Prostate gland (tissue), 2 donors: ENCODE data around the gene RXYLT1. TPM values are rescaled to one million over a fixed set of nuclear protein-coding genes. Genes with fewer than 3 reads are reported as not detected.

Experiments used
- DNase-seq: peaks from one replicate; pipeline ENCODE4 v3.0.0-alpha.2; 2019; ENCODE audit warnings: low spot score
- H3K27ac ChIP-seq, 2 donors: fragments of 200-600 bp; sonication (generic); 2 replicates each; pipeline ENCODE4 v1.5.1; 2017 to 2019
- H3K27me3 ChIP-seq: fragments of 200-600 bp; sonication (generic); replicated peaks from 2 replicates; pipeline ENCODE4 v1.5.1; 2019; ENCODE audit not compliant: insufficient read depth
- H3K36me3 ChIP-seq, 2 donors: fragments of 200-600 bp; sonication (generic); 1 replicate in 1 of 2; 2 replicates in 1 of 2; pipeline versions ENCODE4 v1.5.1 to v1.8.1; 2017 to 2019
- H3K4me1 ChIP-seq: fragments of 200-600 bp; sonication (generic); replicated peaks from 2 replicates; pipeline ENCODE4 v1.5.1; 2019
- H3K4me3 ChIP-seq, 2 donors: fragments of 200-600 bp; sonication (generic); 2 replicates each; pipeline ENCODE4 v1.5.1; 2017 to 2019
- H3K9me3 ChIP-seq: fragments of 200-600 bp; sonication (generic); 2 replicates; pipeline ENCODE4 v1.5.1; 2017
- CTCF ChIP-seq, 4 experiments: fragments of 200-600 bp in 2 of 4; fragments of 450-650 bp in 2 of 4; sonication (generic) in 2 of 4; IDR thresholded peaks; 1 replicate in 3 of 4; 2 replicates in 1 of 4; pipeline ENCODE4 v1.5.1; 2016 to 2019; ENCODE audit warnings: antibody characterized with exemption in 4 of 4, mild to moderate bottlenecking in 2 of 4, moderate library complexity in 2 of 4
- POLR2A ChIP-seq: fragments of 450-650 bp; IDR thresholded peaks from one replicate; pipeline ENCODE4 v1.6.1; 2016; ENCODE audit warnings: antibody characterized with exemption, mild to moderate bottlenecking
- POLR2AphosphoS5 ChIP-seq: sonication (generic); formaldehyde crosslinking; IDR thresholded peaks from one replicate; pipeline ENCODE4 v1.6.1; 2017; ENCODE audit warnings: antibody characterized with exemption
- WGBS: methylation state at CpG from one replicate; pipeline ENCODE4 v1.1.5; 2018; 5-methylcytosine and 5-hydroxymethylcytosine counted together
- intact Hi-C: fragments of 100-400 bp; cut with DNase I; formaldehyde crosslinking; loops from one replicate; pipeline ENCODE4 v1.14.2; 2022
- total RNA-seq, 2 donors: library from RNA; depleted of rRNA; stranded (reverse); fragments of >200 nt; gene quantifications; one replicate each; pipeline ENCODE4 v1.1.0, GENCODE V29; 2016

RXYLT1 gene
- total RNA-seq, 2 donors from 2014 or later: 23.7 to 32.9 TPM

- Histone ChIP-seq H3K4me1 (no peaks in the 10 kb centered on the region), H3K4me3 (no peak overlapping the region), H3K36me3 (no peaks in the 10 kb centered on the region), H3K27me3 (no peaks in the 10 kb centered on the region), H3K27ac (no peak overlapping the region), H3K9me3 (no peaks in the 10 kb centered on the region)
- 80% methylated on average over 5 of the region's 5 CpGs for WGBS
- DNase-seq: no peak
- TF ChIP-seq POLR2AphosphoS5 (no peak), CTCF (IDR thresholded peaks at IDR 0.05) (no peak), POLR2A (no peak)
- intact Hi-C loops: no loop called here
Measured at GRCh38 chr12:63747553-63747952, 32.2 kb upstream of the RXYLT1 start.

GRCh38 chr12:63752283-63752682, 27.4 kb upstream of the RXYLT1 start:
- Histone ChIP-seq H3K4me1 (no peaks in the 10 kb centered on the region), H3K36me3 (no peaks in the 10 kb centered on the region), H3K9me3 (no peaks in the 10 kb centered on the region), H3K27ac (no peak overlapping the region), H3K27me3 (no peaks in the 10 kb centered on the region), H3K4me3 (no peak overlapping the region)
- 64% methylated on average over 2 of the region's 2 CpGs for WGBS
- DNase-seq: no peak
- TF ChIP-seq POLR2AphosphoS5 (no peak), POLR2A (no peak), CTCF (IDR thresholded peaks at IDR 0.05) (no peak)
- intact Hi-C loops: no loop called here

- DNase-seq: no peak
Measured at GRCh38 chr12:63752841-63753240, 26.9 kb upstream of the RXYLT1 start.

GRCh38 chr12:63753743-63754142, 26.0 kb upstream of the RXYLT1 start:
- no peaks in the 10 kb centered on the region for H3K9me3 ChIP-seq
- H3K36me3 ChIP-seq: no peaks in the 10 kb centered on the region
- H3K4me1 ChIP-seq: no peaks in the 10 kb centered on the region
- no peak for DNase-seq
- TF ChIP-seq POLR2AphosphoS5 (no peak), CTCF (IDR thresholded peaks at IDR 0.05) (no peak), POLR2A (no peak)
- H3K27ac ChIP-seq: no peak overlapping the region
- no peaks in the 10 kb centered on the region for H3K27me3 ChIP-seq
- intact Hi-C loops: no loop called here
- H3K4me3 ChIP-seq: no peak overlapping the region

More at GRCh38 chr12:63752841-63753240, 26.9 kb upstream of the RXYLT1 start:
- no peak for TF ChIP-seq POLR2A
- TF ChIP-seq CTCF (IDR thresholded peaks at IDR 0.05): no peak
- TF ChIP-seq POLR2AphosphoS5: no peak
- 90% methylated on average over 2 of the region's 2 CpGs for WGBS
- intact Hi-C loops: no loop called here
- Histone ChIP-seq H3K4me1 (no peaks in the 10 kb centered on the region), H3K9me3 (no peaks in the 10 kb centered on the region), H3K27me3 (no peaks in the 10 kb centered on the region), H3K36me3 (no peaks in the 10 kb centered on the region), H3K27ac (no peak overlapping the region), H3K4me3 (no peak overlapping the region)

GRCh38 chr12:63764481-63764880, 15.2 kb upstream of the RXYLT1 start:
- Histone ChIP-seq H3K4me3 (no peak overlapping the region), H3K27me3 (no peaks in the 10 kb centered on the region), H3K36me3 (no peaks in the 10 kb centered on the region), H3K4me1 (no peaks in the 10 kb centered on the region), H3K9me3 (no peaks in the 10 kb centered on the region), H3K27ac (no peak overlapping the region)
- intact Hi-C loops: no loop called here
- no peak for TF ChIP-seq CTCF (IDR thresholded peaks at IDR 0.05)
- no peak for TF ChIP-seq POLR2A
- no peak for TF ChIP-seq POLR2AphosphoS5
- no peak for DNase-seq
- WGBS: 40% methylated on average over 3 of the region's 3 CpGs
